Astrocyte of the cerebellum (primary cell): ENCODE data around the gene FAM169A.
"Not testable (repeated sequence)": the region's sequence is repeated elsewhere in the genome, so short reads cannot be mapped to it uniquely, and the experiment has no call there.

Experiments used
- DNase-seq: peaks from one replicate; pipeline ENCODE4 v3.0.0-alpha.2; 2011; ENCODE audit warnings: low read depth
- H3K4me3 ChIP-seq: 2 replicates; pipeline ENCODE4 v1.5.1; 2011; ENCODE audit warnings: mild to moderate bottlenecking, low read depth, low read length, moderate library complexity
- CTCF ChIP-seq: IDR thresholded peaks from 2 replicates; pipeline ENCODE4 v1.5.1; 2012; ENCODE audit warnings: low read length, low read depth, moderate library complexity, mild to moderate bottlenecking; ENCODE audit errors: missing control alignments
- in situ Hi-C: cut with HindIII; loops from 2 replicates; pipeline ENCODE4 v1.10.0; 2017; ENCODE audit warnings: low sequenced_read_pairs

The FAM169A gene

GRCh38 chr5:74865256-74865803 is 857 bp downstream of the FAM169A start:
- DNase-seq: no peak
- peak overlapping the region; percentile 58 for H3K4me3 ChIP-seq
- no peak for TF ChIP-seq CTCF
- in situ Hi-C loops: no loop called here

- in situ Hi-C loops: no loop called here
- H3K4me3 ChIP-seq: no peak overlapping the region
- no peak for DNase-seq
- no peak for TF ChIP-seq CTCF
Observed at GRCh38 chr5:74864823-74865222, 1.4 kb downstream of the FAM169A start.

- DNase-seq: no peak
- H3K4me3 ChIP-seq: no peak overlapping the region
- in situ Hi-C loops: no loop called here
- no peak for TF ChIP-seq CTCF
Observed at GRCh38 chr5:74863726-74864125, 2.5 kb downstream of the FAM169A start.

GRCh38 chr5:74862221-74862620 is 4.0 kb downstream of the FAM169A start:
- in situ Hi-C loops: no loop called here
- no peak overlapping the region for H3K4me3 ChIP-seq
- no peak for DNase-seq
- TF ChIP-seq CTCF: no peak

GRCh38 chr5:74856975-74857374 is 9.2 kb downstream of the FAM169A start:
- in situ Hi-C loops, H3K4me3 ChIP-seq, DNase-seq: not testable (repeated sequence)

- no peak for TF ChIP-seq CTCF
- no peak overlapping the region for H3K4me3 ChIP-seq
- in situ Hi-C loops: no loop called here
- no peak for DNase-seq
Observed at GRCh38 chr5:74853256-74853655, 12.9 kb downstream of the FAM169A start.

- TF ChIP-seq CTCF: no peak
- no peak overlapping the region for H3K4me3 ChIP-seq
- DNase-seq: peak; percentile 29
- in situ Hi-C loops: no loop called here
Observed at GRCh38 chr5:74851684-74852353, 14.4 kb downstream of the FAM169A start.
